ENCODE measurements around the gene CLCN2.

The CLCN2 gene

DNA sequence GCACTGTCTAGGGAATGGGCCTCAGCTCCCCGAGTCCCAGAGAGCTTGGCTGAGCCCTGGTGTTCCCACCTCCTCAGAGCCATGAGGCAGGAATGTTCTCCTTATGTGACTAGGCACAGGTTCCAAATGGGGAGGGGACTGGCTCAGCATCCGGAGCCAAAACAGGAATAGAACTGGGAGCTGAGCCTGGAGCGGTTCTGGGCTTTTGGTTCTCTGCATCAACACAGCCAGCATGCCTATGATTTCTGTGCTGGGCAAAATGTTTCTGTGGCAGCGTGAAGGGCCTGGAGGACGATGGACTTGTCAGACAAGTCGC is 24.0 kb downstream of the CLCN2 start, which contains the start of gene FAM131A:
FAM131A (plus strand) TSS at position 202 of the 316 bp plus-strand sequence; CDS start at position 233, 31 bp downstream.
- ChIA-PET POLR2A (interaction anchor here (1.7 kb wide), 1 partner anchor 25 kb away, joined by 9 read pairs; the partner anchor contains the start of genes CLCN2 and POLR2H), CTCF (interaction anchor here (1.1 kb wide), 1 partner anchor 11 kb away, joined by 7 read pairs; no protein-coding TSS in a partner anchor)
- TF ChIP-seq SUZ12 (IDR thresholded peaks at IDR 0.05) (no peak), NFRKB (IDR thresholded peaks at IDR 0.05) (no peak), ARNT (IDR thresholded peaks at IDR 0.05) (no peak)
- TF ChIP-seq, protein P1, sequence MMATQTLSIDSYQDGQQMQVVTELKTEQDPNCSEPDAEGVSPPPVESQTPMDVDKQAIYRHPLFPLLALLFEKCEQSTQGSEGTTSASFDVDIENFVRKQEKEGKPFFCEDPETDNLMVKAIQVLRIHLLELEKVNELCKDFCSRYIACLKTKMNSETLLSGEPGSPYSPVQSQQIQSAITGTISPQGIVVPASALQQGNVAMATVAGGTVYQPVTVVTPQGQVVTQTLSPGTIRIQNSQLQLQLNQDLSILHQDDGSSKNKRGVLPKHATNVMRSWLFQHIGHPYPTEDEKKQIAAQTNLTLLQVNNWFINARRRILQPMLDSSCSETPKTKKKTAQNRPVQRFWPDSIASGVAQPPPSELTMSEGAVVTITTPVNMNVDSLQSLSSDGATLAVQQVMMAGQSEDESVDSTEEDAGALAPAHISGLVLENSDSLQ (IDR thresholded peaks at IDR 0.05), result no peak
- no peak for DNase-seq (ENCODE audit: extremely low spot score)

DNA sequence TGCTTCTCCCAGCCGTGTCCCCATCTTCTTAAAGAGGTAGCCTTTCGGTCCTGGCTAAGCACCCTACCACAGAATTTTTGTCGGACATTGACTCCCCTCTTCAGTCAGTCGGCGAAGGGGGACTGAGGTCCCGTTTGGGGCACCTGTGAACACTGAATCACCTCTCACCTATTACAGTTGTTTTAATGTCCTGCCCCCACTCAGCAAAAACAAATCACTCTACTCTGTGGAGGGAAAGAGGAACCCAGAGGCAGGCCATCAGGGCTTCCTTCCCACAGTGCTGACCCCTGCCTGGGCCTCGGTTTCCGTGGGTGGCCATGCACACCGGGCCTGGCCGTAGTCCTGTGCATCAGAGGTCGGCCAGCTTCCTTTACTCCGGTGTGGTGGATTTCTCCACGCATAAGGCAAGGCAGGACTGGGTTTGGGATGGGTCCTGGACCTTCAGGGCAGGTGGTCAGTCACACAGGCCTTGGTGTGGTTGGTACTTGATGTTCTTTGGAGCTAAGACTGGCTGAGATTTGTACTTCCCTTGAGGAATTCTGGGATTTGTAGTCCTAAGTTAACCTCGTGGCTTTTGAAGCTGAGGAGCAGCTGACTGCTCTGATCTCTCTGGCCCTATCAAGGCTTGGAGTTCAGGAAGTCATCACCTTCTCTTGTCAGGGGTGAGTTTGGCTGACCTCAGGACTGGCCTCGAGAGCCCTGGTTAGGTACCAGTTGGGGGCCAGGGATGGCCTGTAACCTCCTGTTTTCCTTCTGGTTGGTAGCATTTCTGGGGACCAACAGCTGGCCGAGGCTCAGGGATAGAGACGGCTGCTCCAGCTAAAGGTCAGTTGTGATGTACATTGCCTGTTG is 24.6 kb downstream of the CLCN2 start:
- DNase-seq (ENCODE audit: extremely low spot score), result peak; percentile 22
- ChIA-PET CTCF (interaction anchor here (1.1 kb wide), 1 partner anchor 12 kb away, joined by 7 read pairs; no protein-coding TSS in a partner anchor), POLR2A (interaction anchor here (1.7 kb wide), 1 partner anchor 26 kb away, joined by 9 read pairs; the partner anchor contains the start of genes CLCN2 and POLR2H)
- TF ChIP-seq BHLHE40 (IDR thresholded peaks at IDR 0.05; ENCODE audit: borderline replicate concordance) (no peak), FOXK2 (IDR thresholded peaks at IDR 0.05) (no peak), ELF4 (IDR thresholded peaks at IDR 0.05) (no peak), TARDBP (IDR thresholded peaks at IDR 0.05) (no peak), HDGF (IDR thresholded peaks at IDR 0.05; ENCODE audit: borderline replicate concordance) (no peak), ARNT (IDR thresholded peaks at IDR 0.05) (no peak), ZNF384 (IDR thresholded peaks at IDR 0.05) (no peak)
- TF ChIP-seq, protein P1 (IDR thresholded peaks at IDR 0.05), result no peak

DNA sequence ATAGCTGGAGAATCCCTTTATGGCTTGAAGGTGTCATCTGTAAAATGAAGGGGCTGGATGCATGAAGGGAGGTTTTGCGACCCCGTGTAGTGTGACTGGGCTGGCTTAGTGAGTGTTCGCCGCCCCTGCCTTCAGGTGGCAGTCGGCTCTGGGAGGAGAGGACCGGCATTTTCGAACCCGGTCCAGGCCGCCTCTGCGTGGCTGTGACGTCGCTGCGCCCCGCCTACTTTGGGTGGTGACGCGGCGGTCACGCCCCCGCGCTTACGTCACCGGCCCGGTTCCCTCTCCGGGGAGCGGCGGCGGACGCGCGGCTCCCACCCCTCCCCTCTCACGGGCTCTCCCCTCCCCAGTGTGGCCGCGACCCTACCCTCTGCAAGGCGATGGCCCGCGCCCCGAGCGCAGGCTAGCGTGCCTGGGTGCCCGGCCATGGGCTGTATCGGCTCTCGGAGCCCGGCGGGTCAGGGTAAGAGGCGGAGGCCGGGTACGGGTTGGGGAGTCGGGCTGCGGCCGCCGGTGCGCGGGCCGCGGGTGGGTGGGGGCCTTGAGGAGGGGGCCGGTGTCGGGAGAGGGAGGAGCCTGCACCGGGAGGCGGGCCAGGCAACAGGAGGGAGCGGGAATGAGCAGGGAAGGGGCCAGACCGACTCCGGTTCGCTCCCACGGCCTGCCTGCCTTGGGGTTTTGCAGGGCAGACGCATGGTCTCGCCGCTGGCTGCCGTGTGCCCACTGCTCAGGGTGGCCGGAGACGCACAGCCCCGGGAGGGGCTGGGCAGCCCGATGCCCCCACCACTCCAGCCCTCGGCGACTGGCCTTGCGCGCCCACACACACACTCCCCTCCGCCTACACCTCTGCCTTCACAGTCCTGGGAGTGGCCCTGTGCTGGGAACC is 25.5 kb downstream of the CLCN2 start:
- POLR2A ChIA-PET, result interaction anchor here (1.7 kb wide), 1 partner anchor 27 kb away, joined by 9 read pairs; the partner anchor contains the start of genes CLCN2 and POLR2H
- peak; percentile 75 for DNase-seq (ENCODE audit: extremely low spot score)
- CTCF ChIA-PET, result interaction anchor here (1.0 kb wide), 1 partner anchor 17 kb away, joined by 4 read pairs; no protein-coding TSS in a partner anchor
- no peak for TF ChIP-seq CTBP1 (IDR thresholded peaks at IDR 0.05; ENCODE audit: borderline replicate concordance)
- TF ChIP-seq ARNT (IDR thresholded peaks at IDR 0.05), result no peak
- no peak for TF ChIP-seq LEF1 (IDR thresholded peaks at IDR 0.05; ENCODE audit: borderline replicate concordance)
- TF ChIP-seq BHLHE40 (IDR thresholded peaks at IDR 0.05; ENCODE audit: borderline replicate concordance), result no peak

DNA sequence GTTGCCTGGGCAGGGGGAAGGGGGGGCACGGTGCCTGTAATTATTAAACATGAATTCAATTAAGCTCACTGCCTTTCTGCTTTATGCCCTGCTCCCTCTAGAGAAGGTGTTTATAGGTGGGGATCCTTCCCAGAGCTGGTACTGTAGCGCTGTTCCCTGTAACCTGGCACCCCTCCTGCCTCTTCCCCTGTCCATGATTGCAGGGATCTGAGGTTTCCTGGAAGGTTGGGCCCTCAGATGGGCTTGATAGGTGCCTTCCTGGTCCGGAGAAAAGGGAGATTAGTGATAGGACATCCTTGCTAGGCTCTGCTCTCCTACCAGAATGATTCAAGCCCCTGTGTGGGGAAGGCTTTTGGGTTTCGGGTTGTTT is 26.1 kb downstream of the CLCN2 start:
- TF ChIP-seq L3MBTL2 (conservative IDR thresholded peaks at IDR 0.05), result no peak
- TF ChIP-seq FOXM1 (IDR thresholded peaks at IDR 0.05; ENCODE audit: borderline replicate concordance), result no peak
- no peak for TF ChIP-seq ELF4 (IDR thresholded peaks at IDR 0.05)
- no peak for TF ChIP-seq ZNF384 (IDR thresholded peaks at IDR 0.05)
- no peak for TF ChIP-seq ARNT (IDR thresholded peaks at IDR 0.05)
- TF ChIP-seq CTBP1 (IDR thresholded peaks at IDR 0.05; ENCODE audit: borderline replicate concordance), result no peak
- TF ChIP-seq SP1 (IDR thresholded peaks at IDR 0.05), result no peak
- no peak for TF ChIP-seq NFRKB (IDR thresholded peaks at IDR 0.05)
- TF ChIP-seq SUZ12 (IDR thresholded peaks at IDR 0.05), result no peak
- no peak for TF ChIP-seq HDGF (IDR thresholded peaks at IDR 0.05; ENCODE audit: borderline replicate concordance)
- TF ChIP-seq LEF1 (IDR thresholded peaks at IDR 0.05; ENCODE audit: borderline replicate concordance), result no peak
- TF ChIP-seq FOXK2 (IDR thresholded peaks at IDR 0.05), result no peak
- no peak for TF ChIP-seq TARDBP (IDR thresholded peaks at IDR 0.05)
- no peak for TF ChIP-seq FOXA1 (IDR thresholded peaks at IDR 0.05)
- ChIA-PET POLR2A (no interaction called here), CTCF (interaction anchor here (1.0 kb wide), 1 partner anchor 18 kb away, joined by 4 read pairs; no protein-coding TSS in a partner anchor)
- no peak for DNase-seq (ENCODE audit: extremely low spot score)

DNA sequence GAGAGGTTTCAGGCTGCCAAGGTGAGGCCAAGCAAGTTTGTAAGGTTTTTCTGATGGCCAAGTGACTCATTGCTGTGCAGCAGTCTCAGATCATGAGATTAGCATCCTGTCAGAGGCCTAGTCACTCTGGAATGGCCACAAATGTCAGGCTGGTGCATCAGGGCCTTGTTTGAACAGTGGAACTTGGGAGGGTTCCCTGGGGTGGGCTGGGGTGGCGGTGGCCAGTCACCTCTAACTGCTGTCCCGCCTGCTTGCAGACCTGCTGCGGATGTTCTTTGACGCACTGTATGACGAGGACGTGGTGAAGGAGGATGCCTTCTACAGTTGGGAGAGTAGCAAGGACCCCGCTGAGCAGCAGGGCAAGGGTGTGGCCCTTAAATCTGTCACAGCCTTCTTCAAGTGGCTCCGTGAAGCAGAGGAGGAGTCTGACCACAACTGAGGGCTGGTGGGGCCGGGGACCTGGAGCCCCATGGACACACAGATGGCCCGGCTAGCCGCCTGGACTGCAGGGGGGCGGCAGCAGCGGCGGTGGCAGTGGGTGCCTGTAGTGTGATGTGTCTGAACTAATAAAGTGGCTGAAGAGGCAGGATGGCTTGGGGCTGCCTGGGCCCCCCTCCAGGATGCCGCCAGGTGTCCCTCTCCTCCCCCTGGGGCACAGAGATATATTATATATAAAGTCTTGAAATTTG is 26.8 kb downstream of the CLCN2 start:
- TF ChIP-seq HDGF (IDR thresholded peaks at IDR 0.05; ENCODE audit: borderline replicate concordance) (no peak), FOXM1 (IDR thresholded peaks at IDR 0.05; ENCODE audit: borderline replicate concordance) (no peak), LEF1 (IDR thresholded peaks at IDR 0.05; ENCODE audit: borderline replicate concordance) (no peak), TARDBP (IDR thresholded peaks at IDR 0.05) (no peak), CTBP1 (IDR thresholded peaks at IDR 0.05; ENCODE audit: borderline replicate concordance) (no peak), ELF4 (IDR thresholded peaks at IDR 0.05) (no peak), BHLHE40 (IDR thresholded peaks at IDR 0.05; ENCODE audit: borderline replicate concordance) (no peak), ZNF384 (IDR thresholded peaks at IDR 0.05) (no peak), SP1 (IDR thresholded peaks at IDR 0.05) (no peak), L3MBTL2 (conservative IDR thresholded peaks at IDR 0.05) (no peak), FOXA1 (IDR thresholded peaks at IDR 0.05) (no peak), SUZ12 (IDR thresholded peaks at IDR 0.05) (no peak), NFRKB (IDR thresholded peaks at IDR 0.05) (no peak), FOXK2 (IDR thresholded peaks at IDR 0.05) (no peak), ARNT (IDR thresholded peaks at IDR 0.05) (no peak)
- TF ChIP-seq, protein P1 (IDR thresholded peaks at IDR 0.05), result no peak
- POLR2A ChIA-PET, result no interaction called here
- no peak for DNase-seq (ENCODE audit: extremely low spot score)
- CTCF ChIA-PET, result no interaction called here

Data from HEK293T (cell line).